Lower leg skin (tissue), 4 donors: Measurements from ENCODE around the gene ASIC3. TPM values are rescaled to one million over a fixed set of nuclear protein-coding genes. Genes with fewer than 3 reads are reported as not detected.
"Not testable (repeated sequence)": the region's sequence is repeated elsewhere in the genome, so short reads cannot be mapped to it uniquely, and the experiment has no call there.

Experiments used
- DNase-seq, 2 donors: peaks; one replicate each; pipeline ENCODE4 v3.0.0-alpha.2; 2019; ENCODE audit warnings: low spot score in 2 of 2
- H3K4me3 ChIP-seq: fragments of 200-600 bp; sonication (generic); 2 replicates; pipeline ENCODE4 v1.5.1; 2017; ENCODE audit warnings: mild to moderate bottlenecking, low read depth; ENCODE audit not compliant: poor library complexity, severe bottlenecking
- POLR2A ChIP-seq, 2 donors: fragments of 450-650 bp; IDR thresholded peaks; one replicate each; pipeline ENCODE4 v1.6.1; 2016 to 2017; ENCODE audit warnings: antibody characterized with exemption in 2 of 2, mild to moderate bottlenecking in 1 of 2, moderate library complexity in 1 of 2
- WGBS, 2 donors: methylation state at CpG; one replicate each; pipeline ENCODE4 v1.1.5; 2018; 5-methylcytosine and 5-hydroxymethylcytosine counted together
- intact Hi-C: fragments of 100-400 bp; cut with DNase I; formaldehyde crosslinking; loops from one replicate; pipeline ENCODE4 v1.15.0; 2023; ENCODE audit warnings: low total_unique reads
- total RNA-seq, 4 donors: library from RNA; depleted of rRNA; stranded (reverse); fragments of >200 nt; gene quantifications; one replicate each; pipeline ENCODE4 v1.1.0, GENCODE V29; 2016
- TF ChIP-seq, protein P1 (sequence below), 3 donors: fragments of 450-650 bp; IDR thresholded peaks; one replicate each; pipeline ENCODE4 v1.5.1; 2016; ENCODE audit warnings: antibody characterized with exemption in 3 of 3, mild to moderate bottlenecking in 3 of 3, moderate library complexity in 2 of 3

ASIC3 gene
- total RNA-seq, 4 donors from 2014 or later = 2.3 to 2.9 (median 2.5) TPM

DNA sequence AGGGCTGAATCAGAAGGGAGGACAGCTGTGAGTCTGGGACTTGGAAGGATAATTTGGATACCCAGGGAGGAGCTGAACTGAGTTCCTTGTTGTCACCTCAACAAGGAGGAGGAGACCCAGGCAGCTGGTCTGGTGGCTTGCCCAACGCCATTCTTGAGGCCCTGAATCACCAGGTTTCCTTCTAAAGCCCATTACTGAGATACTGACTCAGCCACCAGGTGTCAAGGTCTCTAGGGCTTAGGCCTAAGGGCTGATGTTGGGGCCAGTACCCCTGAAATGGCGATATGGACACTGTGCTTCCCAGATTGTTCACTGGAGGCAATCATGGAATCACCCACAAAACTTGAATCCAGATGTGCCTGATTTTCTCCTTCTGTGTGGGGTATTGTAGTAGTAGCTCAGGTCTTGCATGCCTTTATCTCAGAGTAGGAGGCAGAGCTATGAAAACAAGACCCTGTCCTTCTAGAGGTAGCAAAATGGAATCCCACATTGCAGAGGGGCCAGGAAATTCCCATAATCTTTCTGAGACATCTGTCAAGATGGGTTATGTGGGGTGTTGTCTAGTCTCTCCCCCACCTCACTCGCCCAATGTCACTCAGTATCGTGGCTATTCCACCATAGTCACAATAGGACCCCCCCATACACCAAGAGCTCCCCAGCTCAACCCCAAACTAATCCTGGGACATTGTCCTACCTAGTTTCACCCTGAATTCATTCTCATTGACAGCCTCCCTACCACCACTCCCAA is 22.2 kb upstream of the ASIC3 start:
- DNase-seq = no peak
- no peak overlapping the region for H3K4me3 ChIP-seq
- TF ChIP-seq, protein P1, sequence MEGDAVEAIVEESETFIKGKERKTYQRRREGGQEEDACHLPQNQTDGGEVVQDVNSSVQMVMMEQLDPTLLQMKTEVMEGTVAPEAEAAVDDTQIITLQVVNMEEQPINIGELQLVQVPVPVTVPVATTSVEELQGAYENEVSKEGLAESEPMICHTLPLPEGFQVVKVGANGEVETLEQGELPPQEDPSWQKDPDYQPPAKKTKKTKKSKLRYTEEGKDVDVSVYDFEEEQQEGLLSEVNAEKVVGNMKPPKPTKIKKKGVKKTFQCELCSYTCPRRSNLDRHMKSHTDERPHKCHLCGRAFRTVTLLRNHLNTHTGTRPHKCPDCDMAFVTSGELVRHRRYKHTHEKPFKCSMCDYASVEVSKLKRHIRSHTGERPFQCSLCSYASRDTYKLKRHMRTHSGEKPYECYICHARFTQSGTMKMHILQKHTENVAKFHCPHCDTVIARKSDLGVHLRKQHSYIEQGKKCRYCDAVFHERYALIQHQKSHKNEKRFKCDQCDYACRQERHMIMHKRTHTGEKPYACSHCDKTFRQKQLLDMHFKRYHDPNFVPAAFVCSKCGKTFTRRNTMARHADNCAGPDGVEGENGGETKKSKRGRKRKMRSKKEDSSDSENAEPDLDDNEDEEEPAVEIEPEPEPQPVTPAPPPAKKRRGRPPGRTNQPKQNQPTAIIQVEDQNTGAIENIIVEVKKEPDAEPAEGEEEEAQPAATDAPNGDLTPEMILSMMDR (IDR thresholded peaks at IDR 0.05) = no peak
- TF ChIP-seq POLR2A (IDR thresholded peaks at IDR 0.05) = no peak
- intact Hi-C loops = loop anchor here (5.0 kb wide), 1 partner anchor 86 kb away; no protein-coding TSS in a partner anchor
- WGBS, 2 donors = 76 to 91% methylated on average over 4 of the region's 4 CpGs

DNA sequence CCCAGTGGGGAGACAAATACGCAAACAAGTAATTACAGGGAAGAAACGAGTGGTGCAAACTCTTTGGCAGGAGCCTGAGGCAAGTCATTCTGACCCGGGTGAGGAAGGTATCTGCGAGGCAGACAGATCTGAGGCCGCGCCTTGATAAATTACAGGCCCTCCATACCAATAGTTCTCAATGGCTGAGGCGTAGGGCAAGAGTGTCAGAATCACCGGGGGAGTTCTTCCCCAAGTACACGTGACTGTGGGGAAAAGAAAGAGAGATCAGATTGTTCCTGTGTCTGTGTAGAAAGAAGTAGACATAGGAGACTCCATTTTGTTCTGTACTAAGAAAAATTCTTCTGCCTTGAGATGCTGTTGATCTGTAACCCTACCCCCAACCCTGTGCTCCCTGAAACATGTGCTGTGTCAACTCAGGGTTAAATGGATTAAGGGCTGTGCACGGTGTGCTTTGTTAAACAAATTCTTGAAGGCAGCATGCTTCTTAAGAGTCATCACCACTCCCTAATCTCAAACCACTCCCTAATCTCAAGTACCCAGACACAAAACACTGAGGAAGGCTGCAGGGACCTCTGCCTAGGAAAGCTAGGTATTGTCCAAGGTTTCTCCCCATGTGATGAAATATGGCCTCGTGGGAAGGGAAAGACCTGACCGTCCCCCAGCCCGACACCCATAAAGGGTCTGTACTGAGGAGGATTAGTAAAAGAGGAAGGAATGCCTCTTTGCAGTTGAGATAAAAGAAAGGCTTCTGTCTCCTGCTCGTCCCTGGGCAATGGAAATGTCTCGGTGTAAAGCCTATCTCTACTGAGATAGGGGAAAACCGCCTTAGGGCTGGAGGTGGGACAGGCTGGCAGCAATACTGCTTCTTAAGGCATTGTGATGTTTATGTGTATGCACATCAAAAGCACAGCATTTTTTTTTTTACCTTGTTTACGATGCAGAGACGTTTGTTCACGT is 21.3 kb upstream of the ASIC3 start:
- not testable (repeated sequence) for DNase-seq, H3K4me3 ChIP-seq
- intact Hi-C loops = loop anchor here (5.0 kb wide), 1 partner anchor 85 kb away; no protein-coding TSS in a partner anchor
- WGBS, 2 donors = 36 to 44% methylated on average over 19 of the region's 19 CpGs

DNA sequence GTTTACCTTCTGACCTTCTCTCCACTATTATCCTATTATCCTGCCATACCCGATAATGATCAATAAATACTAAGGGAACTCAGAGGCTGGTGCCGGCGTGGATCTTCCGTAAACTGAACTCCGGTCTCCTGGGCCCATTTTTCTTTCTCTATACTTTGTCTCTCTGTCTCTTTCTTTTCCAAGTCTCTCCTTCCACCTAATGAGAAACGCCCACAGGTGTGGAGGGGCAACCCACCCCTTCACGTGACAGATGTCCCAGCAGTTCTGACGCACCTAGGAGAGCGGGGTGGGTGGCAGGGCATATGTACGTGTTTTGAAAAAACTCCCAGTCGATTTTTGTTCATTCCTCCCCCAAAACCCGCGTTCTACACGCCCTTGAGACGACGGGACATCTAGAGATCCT is 20.6 kb upstream of the ASIC3 start:
- DNase-seq = not testable (repeated sequence)
- 9 to 13% methylated on average over 16 of the region's 16 CpGs for WGBS, 2 donors
- peak overlapping the region; percentile 10 for H3K4me3 ChIP-seq
- intact Hi-C loops = loop anchor here (5.0 kb wide), 1 partner anchor 85 kb away; no protein-coding TSS in a partner anchor

DNA sequence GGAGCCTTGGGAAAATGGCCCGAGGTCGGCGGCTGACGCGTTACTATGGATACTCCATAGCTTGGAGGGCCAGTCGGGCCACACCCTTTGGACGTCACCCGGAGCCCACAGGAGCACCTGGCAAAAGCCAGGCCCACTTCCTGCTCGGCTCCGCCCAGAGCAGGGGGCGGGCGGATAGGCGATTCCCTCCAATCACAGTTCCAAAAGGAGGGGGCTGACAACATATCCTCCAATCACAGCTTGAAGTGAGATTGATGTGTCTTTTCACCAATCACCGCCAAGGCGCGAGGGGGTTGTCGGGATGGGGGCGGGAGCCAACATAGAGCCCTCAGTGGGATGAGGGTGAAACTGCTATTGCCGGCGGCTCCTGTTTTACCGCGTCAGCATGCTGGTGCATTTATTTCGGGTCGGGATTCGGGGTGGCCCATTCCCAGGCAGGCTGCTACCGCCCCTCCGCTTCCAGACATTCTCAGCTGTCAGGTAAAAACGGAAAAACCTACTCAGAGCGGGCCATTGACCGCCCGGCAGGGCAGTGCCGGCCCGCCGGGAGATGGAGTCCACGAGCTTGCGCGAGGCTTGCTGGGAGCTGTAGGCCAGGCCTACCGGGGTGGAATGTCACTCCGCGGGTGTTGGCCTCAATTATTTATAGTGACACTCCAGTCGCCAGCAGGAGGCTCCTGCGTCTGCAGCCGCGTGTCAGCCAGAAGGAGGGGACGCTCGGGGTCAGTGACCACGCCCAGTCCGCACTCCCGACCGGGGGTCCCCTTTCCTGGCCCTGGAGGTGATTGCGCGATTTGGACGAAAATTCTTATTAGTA is 20.0 kb upstream of the ASIC3 start, which contains the start of gene ABCB8:
Gene ABCB8, plus strand, starts transcription at position 320 of the 817 bp plus-strand sequence. Its CDS starts 66 bp downstream, at position 386.
- peak within 1 kb of the TSS; percentile 51 for H3K4me3 ChIP-seq
- intact Hi-C loops = loop anchor here (5.0 kb wide), 1 partner anchor 84 kb away; no protein-coding TSS in a partner anchor
- DNase-seq = peak; percentile 100
- 1% methylated on average over 38 to 53 of the region's 53 CpGs for WGBS, 2 donors
- TF ChIP-seq, protein P1 (IDR thresholded peaks at IDR 0.05) = peak in 1 of 3 donors; percentile 10
- no peak for TF ChIP-seq POLR2A (IDR thresholded peaks at IDR 0.05)

DNA sequence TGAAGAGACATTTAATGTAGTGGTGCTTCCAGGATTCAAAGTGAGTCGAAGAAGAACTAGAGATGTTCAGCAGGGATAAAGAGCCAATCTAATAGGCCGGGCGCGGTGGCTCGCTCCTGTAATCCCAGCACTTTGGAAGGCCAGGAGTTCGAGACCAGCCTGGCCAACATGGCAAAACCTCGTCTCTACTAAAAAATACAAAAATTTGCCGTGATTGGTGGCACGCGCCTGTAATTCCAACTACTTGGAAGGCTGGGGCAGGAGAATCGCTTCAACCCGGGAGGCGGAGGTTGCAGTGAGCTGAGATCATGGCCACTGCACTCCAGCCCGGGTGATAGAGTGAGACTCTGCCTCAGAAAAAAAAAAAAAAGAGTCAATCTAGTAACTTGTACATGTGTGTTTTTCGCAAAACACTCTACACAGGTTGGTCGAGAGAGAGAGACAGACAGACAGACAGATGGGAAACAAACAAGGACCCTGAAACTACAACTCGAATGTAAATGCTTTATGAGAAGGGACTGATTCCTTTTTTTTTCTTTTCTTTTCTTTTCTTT is 19.3 kb upstream of the ASIC3 start:
- peak overlapping the region; percentile 51 for H3K4me3 ChIP-seq
- DNase-seq = no peak
- WGBS, 2 donors = 38 to 45% methylated on average over 17 of the region's 17 CpGs
- intact Hi-C loops = loop anchor here (5.0 kb wide), 1 partner anchor 83 kb away; no protein-coding TSS in a partner anchor
- TF ChIP-seq POLR2A (IDR thresholded peaks at IDR 0.05) = no peak
- TF ChIP-seq, protein P1 (IDR thresholded peaks at IDR 0.05) = no peak

DNA sequence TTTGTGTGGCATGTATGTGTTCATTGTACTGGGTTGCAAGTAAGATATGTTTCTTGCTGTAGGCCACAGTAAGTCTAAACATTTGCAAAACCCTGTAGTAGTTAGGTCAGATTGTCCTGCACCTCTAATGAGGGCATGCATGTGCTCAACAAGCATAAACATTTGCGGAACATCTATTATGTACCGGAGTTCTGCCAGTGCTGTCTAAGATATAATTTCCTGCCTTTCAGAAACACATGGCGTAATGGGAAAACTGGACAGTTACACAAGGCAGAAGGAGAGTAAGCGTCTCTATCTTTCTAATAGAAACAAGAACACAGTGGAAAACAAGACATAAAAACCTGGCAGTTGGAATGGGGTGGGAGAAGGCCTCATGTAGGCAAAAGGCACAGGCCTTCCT is 17.3 kb upstream of the ASIC3 start:
- H3K4me3 ChIP-seq = no peak overlapping the region
- TF ChIP-seq, protein P1 (IDR thresholded peaks at IDR 0.05) = no peak
- no peak for TF ChIP-seq POLR2A (IDR thresholded peaks at IDR 0.05)
- 92 to 95% methylated on average over 4 of the region's 4 CpGs for WGBS, 2 donors
- no peak for DNase-seq
- intact Hi-C loops = no loop called here
